ENCODE measurements around the gene ZNF672. TPM values are rescaled to one million over a fixed set of nuclear protein-coding genes. Genes with fewer than 3 reads are reported as not detected.

The ZNF672 gene
- polyA plus RNA-seq, 1 donor (not counting 4 experiments of a cell fraction or from before 2014, with no cell fraction given) = 12.6 TPM

DNA sequence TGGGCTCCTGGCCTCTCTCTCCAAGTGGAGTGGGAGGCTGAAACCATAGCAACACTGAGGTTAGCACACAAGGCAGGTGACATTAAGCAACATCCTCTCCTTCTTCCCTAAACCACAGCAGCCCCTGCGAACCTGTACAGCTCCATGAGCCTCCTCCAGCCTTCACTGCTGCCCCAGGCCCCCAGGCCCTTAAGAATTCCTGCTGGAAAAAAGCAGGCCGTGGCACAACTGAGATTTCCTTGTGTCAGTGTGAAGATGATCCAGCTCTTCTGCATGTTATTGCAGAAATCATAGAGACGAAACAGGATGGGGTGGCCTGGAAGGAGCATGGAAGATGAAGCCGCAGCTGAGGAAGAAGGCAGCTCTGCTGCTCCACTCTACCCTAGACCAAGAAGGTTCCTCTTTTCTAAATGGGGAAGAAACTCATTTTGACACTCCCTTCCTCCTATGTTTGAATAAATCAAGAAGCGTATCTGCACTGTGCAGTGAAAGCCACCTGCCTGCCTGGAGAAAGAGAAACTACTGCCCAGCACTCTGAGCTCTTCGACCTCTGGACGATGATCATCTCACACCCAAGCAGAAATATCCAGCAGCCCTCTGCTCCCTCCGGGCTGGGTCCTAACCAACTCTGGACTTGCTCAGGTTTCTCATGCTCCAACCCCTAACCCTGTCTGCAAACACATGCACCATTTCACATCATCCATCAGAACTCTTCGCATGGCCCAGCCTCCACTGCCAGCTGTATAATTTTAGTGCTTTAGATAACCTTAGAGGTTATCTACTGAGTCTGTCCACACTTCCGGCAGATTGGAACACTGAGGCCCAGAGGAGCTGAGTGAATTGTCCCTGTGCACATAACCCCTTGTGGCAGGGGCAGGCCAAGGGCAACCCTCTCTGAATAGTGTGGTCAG lies 33.0 kb upstream of the ZNF672 start:
- Histone ChIP-seq H3K27ac (ENCODE audit: control insufficient read depth, insufficient read depth, low read length) (no peak overlapping the region), H3K9me3 (ENCODE audit: control insufficient read depth, low read depth, low read length) (no peaks in the 10 kb centered on the region), H3K36me3 (ENCODE audit: control insufficient read depth in 2 of 2, extremely low read depth in 1 of 2, insufficient read depth in 2 of 2, low read length in 2 of 2) (no peaks in the 10 kb centered on the region), H3K4me3 (ENCODE audit: control insufficient read depth in 2 of 3, extremely low read depth in 1 of 3, insufficient read depth in 2 of 3, low read depth in 1 of 3, low read length in 3 of 3) (no peak overlapping the region), H3K79me2 (ENCODE audit: control insufficient read depth, insufficient read depth, low read length) (no peaks in the 10 kb centered on the region), H3K9me1 (ENCODE audit: control insufficient read depth, extremely low read depth, insufficient read depth, low read length) (no peaks in the 10 kb centered on the region), H3K9ac (ENCODE audit: control insufficient read depth, extremely low read depth, insufficient read depth, low read length) (no peak overlapping the region), H2AFZ (ENCODE audit: control insufficient read depth, low read length) (no peak overlapping the region), H3K27me3 (ENCODE audit: control insufficient read depth, extremely low read depth, insufficient read depth, low read length) (no peaks in the 10 kb centered on the region), H3K4me1 (ENCODE audit: control insufficient read depth, extremely low read depth, insufficient read depth, low read length) (no peaks in the 10 kb centered on the region), H4K20me1 (ENCODE audit: control insufficient read depth, extremely low read depth, insufficient read depth, low read length) (no peaks in the 10 kb centered on the region), H3K4me2 (ENCODE audit: control insufficient read depth, extremely low read depth, insufficient read depth, low read depth, low read length) (no peak overlapping the region)
- dilution Hi-C loops (cut with MboI; ENCODE audit: extremely low pct_ligation_motif_present, low sequenced_read_pairs) = no loop called here
- no peak for FAIRE-seq
- no peak for DNase-seq (ENCODE audit: low read depth, low spot score)
- TF ChIP-seq EZH2 (IDR thresholded peaks at IDR 0.05; ENCODE audit: low read length) = no peak
- TF ChIP-seq, protein P1, sequence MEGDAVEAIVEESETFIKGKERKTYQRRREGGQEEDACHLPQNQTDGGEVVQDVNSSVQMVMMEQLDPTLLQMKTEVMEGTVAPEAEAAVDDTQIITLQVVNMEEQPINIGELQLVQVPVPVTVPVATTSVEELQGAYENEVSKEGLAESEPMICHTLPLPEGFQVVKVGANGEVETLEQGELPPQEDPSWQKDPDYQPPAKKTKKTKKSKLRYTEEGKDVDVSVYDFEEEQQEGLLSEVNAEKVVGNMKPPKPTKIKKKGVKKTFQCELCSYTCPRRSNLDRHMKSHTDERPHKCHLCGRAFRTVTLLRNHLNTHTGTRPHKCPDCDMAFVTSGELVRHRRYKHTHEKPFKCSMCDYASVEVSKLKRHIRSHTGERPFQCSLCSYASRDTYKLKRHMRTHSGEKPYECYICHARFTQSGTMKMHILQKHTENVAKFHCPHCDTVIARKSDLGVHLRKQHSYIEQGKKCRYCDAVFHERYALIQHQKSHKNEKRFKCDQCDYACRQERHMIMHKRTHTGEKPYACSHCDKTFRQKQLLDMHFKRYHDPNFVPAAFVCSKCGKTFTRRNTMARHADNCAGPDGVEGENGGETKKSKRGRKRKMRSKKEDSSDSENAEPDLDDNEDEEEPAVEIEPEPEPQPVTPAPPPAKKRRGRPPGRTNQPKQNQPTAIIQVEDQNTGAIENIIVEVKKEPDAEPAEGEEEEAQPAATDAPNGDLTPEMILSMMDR (optimal IDR thresholded peaks at IDR 0.05 in 1 of 3, IDR thresholded peaks at IDR 0.05 in 1 of 3, conservative IDR thresholded peaks at IDR 0.05 in 1 of 3; ENCODE audit: extremely low read depth in 1 of 3, insufficient read depth in 2 of 3, low read length in 3 of 3) = no peak

DNA sequence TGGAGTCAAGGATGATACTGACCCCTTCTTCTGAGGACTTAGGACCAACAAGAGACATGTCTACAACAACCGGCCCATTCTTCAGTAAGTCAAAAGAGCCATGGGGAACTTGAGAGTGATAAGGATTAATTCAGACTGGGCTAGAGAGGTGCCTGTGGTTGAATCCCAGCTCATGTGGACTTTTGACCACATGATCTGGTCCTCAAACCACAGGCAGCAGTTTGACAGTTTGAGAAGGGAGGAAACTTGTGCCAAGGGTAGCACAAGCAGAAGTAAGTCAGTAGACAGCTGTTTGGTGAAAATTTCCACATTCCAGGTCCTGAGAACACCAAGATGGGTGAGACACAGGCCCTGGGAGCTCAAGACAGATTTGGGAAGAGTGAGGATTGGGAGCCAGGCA lies 32.1 kb upstream of the ZNF672 start:
- H2AFZ ChIP-seq (ENCODE audit: control insufficient read depth, low read length) = no peak overlapping the region
- dilution Hi-C loops (cut with MboI; ENCODE audit: extremely low pct_ligation_motif_present, low sequenced_read_pairs) = no loop called here
- no peaks in the 10 kb centered on the region for H3K27me3 ChIP-seq (ENCODE audit: control insufficient read depth, extremely low read depth, insufficient read depth, low read length)
- DNase-seq (ENCODE audit: low read depth, low spot score) (no peak), FAIRE-seq (no peak)
- H3K9me3 ChIP-seq (ENCODE audit: control insufficient read depth, low read depth, low read length) = no peaks in the 10 kb centered on the region
- no peak overlapping the region for H3K27ac ChIP-seq (ENCODE audit: control insufficient read depth, insufficient read depth, low read length)
- H3K4me2 ChIP-seq (ENCODE audit: control insufficient read depth, extremely low read depth, insufficient read depth, low read depth, low read length) = no peak overlapping the region
- TF ChIP-seq EZH2 (IDR thresholded peaks at IDR 0.05; ENCODE audit: low read length) = no peak
- TF ChIP-seq, protein P1 (optimal IDR thresholded peaks at IDR 0.05 in 1 of 3, IDR thresholded peaks at IDR 0.05 in 1 of 3, conservative IDR thresholded peaks at IDR 0.05 in 1 of 3; ENCODE audit: extremely low read depth in 1 of 3, insufficient read depth in 2 of 3, low read length in 3 of 3) = no peak
- H3K36me3 ChIP-seq (ENCODE audit: control insufficient read depth in 2 of 2, extremely low read depth in 1 of 2, insufficient read depth in 2 of 2, low read length in 2 of 2) = no peaks in the 10 kb centered on the region
- H3K4me3 ChIP-seq (ENCODE audit: control insufficient read depth in 2 of 3, extremely low read depth in 1 of 3, insufficient read depth in 2 of 3, low read depth in 1 of 3, low read length in 3 of 3) = no peak overlapping the region
- H3K9ac ChIP-seq (ENCODE audit: control insufficient read depth, extremely low read depth, insufficient read depth, low read length) = no peak overlapping the region
- no peaks in the 10 kb centered on the region for H3K9me1 ChIP-seq (ENCODE audit: control insufficient read depth, extremely low read depth, insufficient read depth, low read length)
- H4K20me1 ChIP-seq (ENCODE audit: control insufficient read depth, extremely low read depth, insufficient read depth, low read length) = no peaks in the 10 kb centered on the region
- H3K4me1 ChIP-seq (ENCODE audit: control insufficient read depth, extremely low read depth, insufficient read depth, low read length) = peaks cover 5% of the 10 kb centered on the region
- no peaks in the 10 kb centered on the region for H3K79me2 ChIP-seq (ENCODE audit: control insufficient read depth, insufficient read depth, low read length)
